PFSK-1 (cell line): ENCODE data around the gene CNTF.

Experiments used
- FOXP2 ChIP-seq: optimal IDR thresholded peaks from 2 replicates; pipeline ENCODE3; 2011; ENCODE audit warnings: borderline replicate concordance, control low read depth, inconsistent platforms; ENCODE audit not compliant: insufficient read depth; ENCODE audit errors: extremely low read length, extremely low read depth
- POLR2AphosphoS5 ChIP-seq: IDR thresholded peaks from 2 replicates; pipeline ENCODE4 v1.6.1; 2012; ENCODE audit warnings: low read depth, mild to moderate bottlenecking, control low read depth, low read length, moderate library complexity
- REST ChIP-seq, 2 experiments: IDR thresholded peaks; 2 replicates each; pipeline versions ENCODE4 v1.6.1 to v1.8.0; 2011 to 2012; ENCODE audit warnings: low read depth in 2 of 2, low read length in 2 of 2, control low read depth in 1 of 2, inconsistent platforms in 1 of 2, mild to moderate bottlenecking in 1 of 2, moderate library complexity in 1 of 2; ENCODE audit not compliant: insufficient read depth in 1 of 2
- SIN3A ChIP-seq: IDR thresholded peaks from 2 replicates; pipeline ENCODE4 v1.6.1; 2012; ENCODE audit warnings: mild to moderate bottlenecking, low read length, moderate library complexity, borderline replicate concordance; ENCODE audit not compliant: insufficient read depth
- TAF1 ChIP-seq: IDR thresholded peaks from 2 replicates; pipeline ENCODE4 v1.6.1; 2012; ENCODE audit warnings: low read length, control low read depth, borderline replicate concordance; ENCODE audit not compliant: insufficient read depth

CNTF gene

DNA sequence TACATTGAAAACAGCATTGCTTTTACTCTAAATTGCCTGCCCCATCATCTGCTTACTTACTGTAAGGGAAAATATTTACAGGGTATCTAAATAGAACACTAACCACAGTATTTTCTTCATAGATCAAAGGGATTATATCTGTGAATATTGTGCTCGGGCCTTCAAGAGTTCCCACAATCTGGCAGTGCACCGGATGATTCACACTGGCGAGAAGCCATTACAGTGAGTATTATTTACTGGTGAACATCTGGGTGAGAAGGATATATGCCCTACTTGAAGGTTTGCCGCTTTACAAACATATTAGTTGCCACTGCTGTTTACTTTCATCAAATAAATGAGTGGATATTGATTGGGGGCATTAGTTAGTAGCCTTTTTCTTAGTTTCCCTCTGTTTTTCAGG, 5.9 kb upstream of the CNTF start:
- TF ChIP-seq REST (IDR thresholded peaks at IDR 0.05; ENCODE audit: insufficient read depth in 1 of 2, low read depth in 2 of 2, low read length in 2 of 2) (no peak), TAF1 (no peak), SIN3A (no peak), FOXP2 (no peak), POLR2AphosphoS5 (no peak)

GRCh38 chr11:58617976-58618557, 4.4 kb upstream of the CNTF start:
- TF ChIP-seq SIN3A (no peak), POLR2AphosphoS5 (no peak), TAF1 (no peak), REST (IDR thresholded peaks at IDR 0.05; ENCODE audit: insufficient read depth in 1 of 2, low read depth in 2 of 2, low read length in 2 of 2) (no peak), FOXP2 (no peak)

DNA sequence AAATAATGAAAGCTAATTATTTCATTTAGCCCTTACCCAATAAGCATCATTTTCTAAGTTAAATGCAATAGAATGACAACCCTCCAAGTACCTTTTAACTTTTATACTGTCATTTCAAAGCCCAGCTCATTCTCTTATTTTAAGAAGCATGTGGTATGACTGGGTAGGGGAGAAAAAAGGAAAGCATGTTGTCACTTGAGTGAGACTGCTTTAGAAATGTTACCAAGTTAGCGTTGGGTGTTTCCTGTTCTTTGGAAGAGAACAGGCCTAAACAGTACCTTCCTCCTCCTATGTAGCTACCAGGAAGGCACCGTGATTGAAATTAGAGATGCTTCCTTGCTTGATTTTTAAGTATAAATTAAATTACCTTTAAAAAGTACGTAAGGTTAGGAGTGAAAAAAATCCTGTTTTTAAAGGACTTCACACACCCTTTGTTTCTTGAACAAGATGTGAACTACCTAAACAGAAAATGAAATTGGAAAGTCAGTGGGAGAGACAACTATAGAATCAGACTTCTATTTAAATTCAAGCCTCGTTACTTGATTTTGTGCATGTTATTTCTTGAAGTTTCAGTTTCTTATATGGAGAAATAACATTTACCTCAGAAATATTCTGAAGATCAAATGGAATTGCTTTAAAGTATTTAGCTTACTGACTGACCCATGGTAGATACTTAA, 741 bp upstream of the CNTF start:
- TF ChIP-seq SIN3A (no peak), REST (IDR thresholded peaks at IDR 0.05; ENCODE audit: insufficient read depth in 1 of 2, low read depth in 2 of 2, low read length in 2 of 2) (no peak), TAF1 (no peak), POLR2AphosphoS5 (no peak), FOXP2 (no peak)

GRCh38 chr11:58625086-58625485, 2.6 kb downstream of the CNTF start:
- TF ChIP-seq TAF1 (no peak), POLR2AphosphoS5 (no peak), REST (IDR thresholded peaks at IDR 0.05; ENCODE audit: insufficient read depth in 1 of 2, low read depth in 2 of 2, low read length in 2 of 2) (no peak), FOXP2 (no peak), SIN3A (no peak)
